Endothelial cell of umbilical vein (primary cell): ENCODE results near the gene KDM4C. TPM values are rescaled to one million over a fixed set of nuclear protein-coding genes. Genes with fewer than 3 reads are reported as not detected.

Source experiments
- BruUV-seq: library from RNA; stranded (reverse); fragments of 400-500 nt; replicated peaks from 2 replicates; lab custom pipeline; 2021; lab: Mats Ljungman, UMichigan
- CTCF ChIA-PET: fragments of 300-600, 350-600 bp; sonication (Branson Sonifier 250); formaldehyde crosslinking; loops from one replicate; lab custom pipeline; 2021; ENCODE audit warnings: antibody characterized with exemption, inconsistent platforms; lab: Charles Lee
- POLR2A ChIA-PET: fragments of 300-600, 350-600 bp; sonication (Branson Sonifier 250); formaldehyde crosslinking; loops from one replicate; lab custom pipeline; 2021; ENCODE audit warnings: antibody characterized with exemption, inconsistent platforms; lab: Charles Lee
- DNase-seq: peaks from one replicate; pipeline ENCODE4 v3.0.0-alpha.2; 2011; ENCODE audit warnings: low read depth, low spot score
- FAIRE-seq: peaks from 2 replicates; lab custom pipeline; 2011; peaks lifted over from hg19 to GRCh38; lab: Jason Lieb, UNC
- H2AFZ ChIP-seq: 2 replicates; pipeline ENCODE4 v1.6.0; 2012; ENCODE audit warnings: low read depth, low read length, control low read depth, inconsistent platforms
- H3K27ac ChIP-seq: 2 replicates; pipeline ENCODE4 v1.5.1; 2011; ENCODE audit warnings: low read depth, mild to moderate bottlenecking, control low read depth, low read length, moderate library complexity; ENCODE audit not compliant: insufficient read depth
- H3K27me3 ChIP-seq, 2 experiments: 2 replicates each; pipeline versions ENCODE4 v1.6.0 to v1.6.1; 2011; ENCODE audit warnings: low read length in 2 of 2, mixed read lengths in 1 of 2; ENCODE audit not compliant: control insufficient read depth in 2 of 2, insufficient read depth in 2 of 2
- H3K36me3 ChIP-seq, 2 experiments: 2 replicates in 1 of 2; 3 replicates in 1 of 2; pipeline ENCODE4 v1.5.1; 2011; ENCODE audit warnings: low read length in 2 of 2, mild to moderate bottlenecking in 1 of 2, moderate library complexity in 1 of 2; ENCODE audit not compliant: control insufficient read depth in 2 of 2, insufficient read depth in 2 of 2; ENCODE audit errors: extremely low read depth in 1 of 2
- H3K4me1 ChIP-seq: 3 replicates; pipeline ENCODE4 v1.5.1; 2011; ENCODE audit warnings: mild to moderate bottlenecking, low read length; ENCODE audit not compliant: control insufficient read depth, insufficient read depth; ENCODE audit errors: extremely low read depth
- H3K4me2 ChIP-seq: 2 replicates; pipeline ENCODE4 v1.6.1; 2011; ENCODE audit warnings: low read length, control low read depth, mixed read lengths; ENCODE audit not compliant: insufficient read depth
- H3K4me3 ChIP-seq, 3 experiments: fragments of 200-600 bp in 1 of 3; sonication (generic), shearing (Covaris generic) in 1 of 3; replicated peaks in 1 of 3; 2 replicates each; pipeline ENCODE4 v1.5.1; 2011 to 2016; ENCODE audit warnings: control low read depth in 3 of 3, low read length in 3 of 3, mild to moderate bottlenecking in 2 of 3, inconsistent platforms in 1 of 3, low read depth in 1 of 3, moderate library complexity in 1 of 3; ENCODE audit not compliant: insufficient read depth in 1 of 3
- H3K79me2 ChIP-seq: 2 replicates; pipeline ENCODE4 v1.6.0; 2012; ENCODE audit warnings: low read length, inconsistent platforms; ENCODE audit not compliant: control insufficient read depth, insufficient read depth
- H3K9ac ChIP-seq: replicated peaks from 2 replicates; pipeline ENCODE3; 2011; ENCODE audit warnings: low read length, control low read depth; ENCODE audit not compliant: insufficient read depth; ENCODE audit errors: extremely low read depth
- H3K9me1 ChIP-seq: replicated peaks from 3 replicates; pipeline ENCODE4 v1.6.0; 2011; ENCODE audit warnings: mild to moderate bottlenecking, low read length; ENCODE audit not compliant: control insufficient read depth, insufficient read depth; ENCODE audit errors: extremely low read depth
- H3K9me3 ChIP-seq: replicated peaks from 2 replicates; pipeline ENCODE4 v1.5.1; 2012; ENCODE audit warnings: low read length, inconsistent platforms; ENCODE audit not compliant: control insufficient read depth, insufficient read depth
- H4K20me1 ChIP-seq: replicated peaks from 2 replicates; pipeline ENCODE3; 2011; ENCODE audit warnings: mild to moderate bottlenecking, low read length; ENCODE audit not compliant: control insufficient read depth, insufficient read depth; ENCODE audit errors: extremely low read depth
- CTCF ChIP-seq, 2 donors: IDR thresholded peaks; 1 replicate in 1 of 2; 2 replicates in 1 of 2; pipeline ENCODE4 v1.5.1; 2011; ENCODE audit warnings: low read length in 2 of 2, mild to moderate bottlenecking in 2 of 2, moderate library complexity in 2 of 2, control low read depth in 1 of 2, inconsistent platforms in 1 of 2, low read depth in 1 of 2; ENCODE audit not compliant: insufficient read depth in 1 of 2; ENCODE audit errors: extremely low read depth in 1 of 2
- FOS ChIP-seq: IDR thresholded peaks from 2 replicates; pipeline ENCODE4 v1.6.1; 2011; ENCODE audit warnings: mild to moderate bottlenecking, low read length, moderate library complexity, borderline replicate concordance; ENCODE audit not compliant: insufficient read depth
- GATA2 ChIP-seq: IDR thresholded peaks from 2 replicates; pipeline ENCODE4 v1.7.0; 2011; ENCODE audit warnings: low read depth, mild to moderate bottlenecking, moderate library complexity, mixed read lengths, low read length; ENCODE audit not compliant: insufficient read length, insufficient read depth
- JUN ChIP-seq: IDR thresholded peaks from 2 replicates; pipeline ENCODE4 v1.6.1; 2011; ENCODE audit warnings: borderline replicate concordance, low read depth; ENCODE audit not compliant: insufficient read length, insufficient read depth
- MAX ChIP-seq: IDR thresholded peaks from 2 replicates; pipeline ENCODE4 v1.6.1; 2011; ENCODE audit not compliant: insufficient read depth, insufficient read length
- POLR2A ChIP-seq: IDR thresholded peaks from 2 replicates; pipeline ENCODE4 v1.6.1; 2012; ENCODE audit warnings: low read depth, mild to moderate bottlenecking, control low read depth, low read length
- POLR2AphosphoS5 ChIP-seq: IDR thresholded peaks from 2 replicates; pipeline ENCODE4 v1.6.1; 2012; ENCODE audit warnings: low read depth, mild to moderate bottlenecking, control low read depth, low read length, moderate library complexity; ENCODE audit not compliant: insufficient read depth
- dilution Hi-C: fragments of 300-500 bp; cut with MboI; formaldehyde crosslinking; loops from one replicate; pipeline ENCODE4 v1.15.0; 2019; ENCODE audit warnings: low sequenced_read_pairs; ENCODE audit not compliant: extremely low pct_ligation_motif_present
- intact Hi-C: fragments of 100-400 bp; cut with micrococcal nuclease; formaldehyde crosslinking; loops from one replicate; pipeline ENCODE4 v1.10.0; 2022
- polyA plus RNA-seq, 4 experiments: library from polyadenylated mRNA; depleted of rRNA in 3 of 4; stranded (reverse) in 3 of 4; unstranded in 1 of 4; fragments of >200 nt; gene quantifications; 2 replicates each; pipeline versions ENCODE4 v1.2.1 to v1.2.3, GENCODE V29; 2011 to 2012; ENCODE audit warnings: missing spikeins in 1 of 4
- total RNA-seq: library from RNA; stranded (reverse); gene quantifications from 2 replicates; pipeline ENCODE4 v1.2.3, GENCODE V29; 2021

The KDM4C gene
- total and polyA plus RNA-seq, 2 donors (not counting 3 experiments of a cell fraction or from before 2014, with no cell fraction given), result 5.4 to 15.0 TPM

GRCh38 chr9:7073706-7074105 is 315.9 kb downstream of the KDM4C start:
- no peaks in the 10 kb centered on the region for H3K27me3 ChIP-seq
- no peaks in the 10 kb centered on the region for H3K9me1 ChIP-seq
- no TSS peak for BruUV-seq
- dilution Hi-C loops (no loop called here), intact Hi-C loops (no loop called here)
- no peaks in the 10 kb centered on the region for H3K9me3 ChIP-seq
- no peak overlapping the region for H2AFZ ChIP-seq
- peaks cover 0 to 2% of the 10 kb centered on the region in 2 experiments for H3K36me3 ChIP-seq
- no peak for TF ChIP-seq POLR2AphosphoS5
- no peak for TF ChIP-seq CTCF (IDR thresholded peaks at IDR 0.05; ENCODE audit: extremely low read depth in 1 of 2, insufficient read depth in 1 of 2, low read depth in 1 of 2, low read length in 2 of 2)
- TF ChIP-seq GATA2, result no peak
- no peak for TF ChIP-seq MAX
- TF ChIP-seq POLR2A, result no peak
- H3K9ac ChIP-seq, result no peak overlapping the region
- H3K4me3 ChIP-seq, result no peak overlapping the region
- FAIRE-seq, result no peak
- H3K4me1 ChIP-seq, result no peaks in the 10 kb centered on the region
- H3K4me2 ChIP-seq, result no peak overlapping the region
- H4K20me1 ChIP-seq, result no peaks in the 10 kb centered on the region
- no peak overlapping the region for H3K27ac ChIP-seq
- DNase-seq, result no peak
- CTCF ChIA-PET, result interaction anchor here (0.6 to 1.1 kb wide), 5 partner anchors 13 to 160 kb away, joined by 3 to 5 read pairs (median 4); no protein-coding TSS in a partner anchor
- H3K79me2 ChIP-seq, result no peaks in the 10 kb centered on the region
- POLR2A ChIA-PET, result no interaction called here

DNA sequence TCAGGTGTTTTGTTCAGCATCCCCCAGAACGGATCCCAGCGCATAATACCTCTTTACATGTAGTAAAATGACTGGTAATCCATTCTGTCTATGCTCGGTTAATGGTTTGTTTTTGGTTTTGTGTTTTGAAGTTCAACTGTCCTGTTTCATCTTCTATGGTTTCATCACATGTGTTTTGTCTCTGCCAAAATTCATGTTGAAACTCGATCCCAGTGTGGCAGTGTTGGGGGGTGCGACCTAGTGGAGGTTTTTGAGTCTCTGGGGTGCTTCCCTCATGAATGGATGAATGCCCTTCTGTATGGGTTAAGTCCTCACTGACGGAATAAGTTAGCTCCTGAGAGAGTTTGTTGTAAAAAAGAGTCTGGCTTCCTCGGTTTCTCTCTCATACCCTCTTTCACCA is 317.4 kb downstream of the KDM4C start:
- no peak overlapping the region for H3K27ac ChIP-seq
- FAIRE-seq (no peak), DNase-seq (no peak)
- no peak overlapping the region for H3K4me2 ChIP-seq
- intact Hi-C loops (no loop called here), dilution Hi-C loops (no loop called here)
- TF ChIP-seq GATA2 (no peak), FOS (no peak), JUN (no peak), MAX (no peak)
- no peaks in the 10 kb centered on the region for H3K4me1 ChIP-seq
- H3K9ac ChIP-seq, result no peak overlapping the region
- no peak overlapping the region for H3K4me3 ChIP-seq
- peaks cover 0 to 2% of the 10 kb centered on the region in 2 experiments for H3K36me3 ChIP-seq
- no peaks in the 10 kb centered on the region for H3K9me3 ChIP-seq
- no peaks in the 10 kb centered on the region for H3K79me2 ChIP-seq
- H2AFZ ChIP-seq, result no peak overlapping the region
- ChIA-PET POLR2A (no interaction called here), CTCF (no interaction called here)
- no peaks in the 10 kb centered on the region for H3K9me1 ChIP-seq
- no peaks in the 10 kb centered on the region for H4K20me1 ChIP-seq
- no TSS peak for BruUV-seq
- no peaks in the 10 kb centered on the region for H3K27me3 ChIP-seq
